Activated naive CD8-positive, alpha-beta T cell treated with anti-CD3 and anti-CD28 coated beads for 36 hours (primary cell): ENCODE data around the gene MPZL3. TPM values are rescaled to one million over a fixed set of nuclear protein-coding genes. Genes with fewer than 3 reads are reported as not detected.

ENCODE experiments used
- DNase-seq: peaks from one replicate; pipeline ENCODE4 v3.0.0; 2021
- H3K27ac Mint-ChIP-seq: one replicate; pipeline ENCODE4 v1.8.0; 2022; ENCODE audit warnings: mild to moderate bottlenecking, moderate library complexity, mixed read lengths
- H3K27me3 Mint-ChIP-seq: one replicate; pipeline ENCODE4 v1.8.0; 2022; ENCODE audit warnings: mild to moderate bottlenecking, mixed read lengths
- H3K36me3 Mint-ChIP-seq: one replicate; pipeline ENCODE4 v1.8.0; 2021; ENCODE audit warnings: mild to moderate bottlenecking, mixed read lengths
- H3K4me1 Mint-ChIP-seq: one replicate; pipeline ENCODE4 v1.8.0; 2021; ENCODE audit warnings: mixed read lengths
- H3K4me3 Mint-ChIP-seq: one replicate; pipeline ENCODE4 v1.8.0; 2022; ENCODE audit warnings: mild to moderate bottlenecking, moderate library complexity, mixed read lengths
- H3K9me3 Mint-ChIP-seq: one replicate; pipeline ENCODE4 v1.8.0; 2022; ENCODE audit warnings: mixed read lengths
- total RNA-seq, 2 experiments: library from RNA; stranded (reverse); gene quantifications; one replicate each; pipeline ENCODE4 v1.2.3, GENCODE V29; 2021

MPZL3 gene
- total RNA-seq, 2 experiments from 2014 or later: 49.1 to 50.7 TPM

DNA sequence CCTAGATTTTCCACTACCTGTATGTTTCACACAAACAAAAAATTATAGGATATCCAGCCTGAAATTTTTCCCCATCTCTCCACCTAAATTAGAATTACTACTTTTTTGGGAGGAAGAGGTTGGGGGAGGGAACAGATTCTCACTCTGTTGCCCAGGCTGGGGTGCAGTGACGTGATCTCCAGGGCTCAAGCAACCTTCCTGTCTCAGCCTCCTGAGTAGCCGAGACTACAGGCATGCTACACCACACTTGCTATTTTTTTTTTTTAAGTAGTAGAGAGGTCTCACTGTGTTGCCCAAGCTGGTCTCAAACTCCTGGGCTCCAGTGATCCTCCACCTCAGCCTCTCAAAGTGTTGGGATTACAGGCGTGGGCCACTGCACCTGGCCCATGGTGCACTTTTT, 36.9 kb downstream of the MPZL3 start:
- DNase-seq: peak; percentile 35
- Mint-ChIP-seq H3K9me3 (peaks cover 3% of the 10 kb centered on the region), H3K4me3 (peak overlapping the region; percentile 86), H3K4me1 (peaks cover 90% of the 10 kb centered on the region), H3K27me3 (no peaks in the 10 kb centered on the region), H3K36me3 (peaks cover 73% of the 10 kb centered on the region), H3K27ac (peak overlapping the region; percentile 97)

DNA sequence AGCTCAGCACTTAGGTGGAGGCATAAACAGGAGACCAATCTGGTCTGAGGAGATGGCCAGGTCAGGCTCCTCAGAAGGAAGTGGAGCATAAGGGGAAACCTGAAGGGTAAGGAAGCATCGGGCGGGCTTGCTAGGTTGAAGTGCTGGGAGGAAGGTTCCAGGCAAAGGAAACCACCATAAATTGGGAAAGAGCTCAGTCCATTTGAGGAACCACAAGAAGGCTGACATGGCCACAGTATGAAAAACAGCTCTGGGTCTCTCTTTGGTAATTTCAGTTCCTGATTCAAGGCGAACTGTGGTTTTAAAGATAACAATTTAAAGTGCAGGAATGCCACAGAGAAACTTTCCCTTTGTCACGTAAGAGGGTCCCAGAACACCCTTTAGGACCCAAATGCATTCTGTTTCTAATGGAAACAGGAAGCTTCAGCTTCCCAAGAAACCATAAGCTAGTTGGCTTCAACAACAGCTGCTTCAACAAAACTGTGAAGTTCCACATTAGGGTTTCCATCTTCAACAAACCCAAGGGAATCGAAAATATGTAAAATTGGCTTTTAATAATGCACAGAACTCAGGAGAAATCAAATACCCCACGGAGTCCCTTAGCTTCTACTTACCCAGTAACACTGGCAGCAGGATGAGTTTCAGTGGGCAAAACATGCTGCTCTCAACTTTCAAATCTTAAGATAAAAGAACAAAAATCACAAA, 37.8 kb downstream of the MPZL3 start:
- peak overlapping the region; percentile 86 for H3K4me3 Mint-ChIP-seq
- peaks cover 3% of the 10 kb centered on the region for H3K9me3 Mint-ChIP-seq
- peaks cover 85% of the 10 kb centered on the region for H3K4me1 Mint-ChIP-seq
- DNase-seq: no peak
- H3K27ac Mint-ChIP-seq: peak overlapping the region; percentile 97
- no peaks in the 10 kb centered on the region for H3K27me3 Mint-ChIP-seq
- peaks cover 68% of the 10 kb centered on the region for H3K36me3 Mint-ChIP-seq

DNA sequence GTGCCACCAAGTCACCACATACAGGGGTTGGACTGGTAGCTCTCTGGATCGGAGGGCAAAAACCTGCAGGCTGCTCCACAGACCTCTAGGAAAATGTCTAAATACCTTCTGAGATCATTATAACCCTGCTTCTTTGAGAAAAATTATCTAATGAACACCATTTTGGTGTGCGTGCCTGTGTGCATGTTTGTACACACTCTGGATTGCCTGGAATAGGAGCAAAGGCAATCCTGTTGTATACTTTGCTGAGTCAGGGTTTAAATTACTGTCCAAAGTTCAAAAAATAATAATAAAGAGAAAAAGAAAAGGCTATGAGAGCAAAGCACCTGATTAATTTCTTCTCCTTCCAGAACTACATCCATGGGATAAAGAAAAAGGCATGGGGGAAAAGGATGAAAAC, 38.4 kb downstream of the MPZL3 start:
- peaks cover 67% of the 10 kb centered on the region for H3K36me3 Mint-ChIP-seq

DNA sequence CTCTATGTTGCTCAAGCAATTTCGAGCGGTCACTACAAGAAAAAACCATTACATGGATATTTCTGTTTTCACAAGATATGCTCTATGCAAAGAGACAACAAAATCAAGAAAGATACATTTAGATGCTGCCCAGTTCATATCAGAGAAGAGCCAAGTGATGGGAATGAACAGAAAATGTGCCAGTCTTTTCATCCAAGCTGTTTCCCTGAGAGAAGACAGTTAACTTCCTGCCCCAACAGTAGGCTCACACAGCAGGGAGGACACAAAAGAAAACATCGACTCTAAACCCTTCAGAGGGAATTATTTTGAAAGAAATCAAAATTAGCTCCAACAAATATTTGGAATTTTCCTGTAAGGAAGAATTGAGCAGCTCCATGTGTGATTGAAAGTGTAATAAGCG, 39.0 kb downstream of the MPZL3 start:
- DNase-seq: no peak
- Mint-ChIP-seq H3K36me3 (peaks cover 63% of the 10 kb centered on the region), H3K4me3 (peak overlapping the region; percentile 86), H3K4me1 (peaks cover 82% of the 10 kb centered on the region), H3K27ac (peak overlapping the region; percentile 97), H3K27me3 (no peaks in the 10 kb centered on the region), H3K9me3 (no peaks in the 10 kb centered on the region)

More for the DNA sequence above, 38.4 kb downstream of the MPZL3 start:
- Mint-ChIP-seq H3K4me3 (peak overlapping the region; percentile 86), H3K27me3 (no peaks in the 10 kb centered on the region), H3K27ac (peak overlapping the region; percentile 97), H3K4me1 (peaks cover 85% of the 10 kb centered on the region), H3K9me3 (peaks cover under 1% of the 10 kb centered on the region)
- no peak for DNase-seq

DNA sequence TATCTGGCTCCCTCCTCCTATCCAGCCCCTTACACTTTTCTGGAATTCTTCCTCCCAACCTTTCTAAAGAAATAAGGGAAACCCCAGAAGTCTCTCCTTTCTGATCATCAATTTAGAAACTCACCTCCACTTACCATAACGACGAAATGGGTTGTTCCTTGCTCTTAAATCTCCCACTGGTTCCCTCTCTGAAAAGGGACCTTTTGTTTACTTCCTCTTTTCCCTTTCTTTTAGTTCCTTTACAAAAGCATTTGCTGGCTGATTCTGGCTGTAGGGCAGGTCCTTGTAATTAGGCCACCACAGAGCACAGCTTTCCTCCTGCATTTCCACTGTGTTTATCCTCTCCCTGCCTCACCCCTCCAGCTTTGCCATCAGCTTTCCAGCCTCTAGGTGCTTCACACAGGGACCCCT, 39.4 kb downstream of the MPZL3 start:
- H3K4me1 Mint-ChIP-seq: peaks cover 82% of the 10 kb centered on the region
- peaks cover 63% of the 10 kb centered on the region for H3K36me3 Mint-ChIP-seq
- DNase-seq: no peak
- H3K27me3 Mint-ChIP-seq: no peaks in the 10 kb centered on the region
- H3K9me3 Mint-ChIP-seq: no peaks in the 10 kb centered on the region
- H3K4me3 Mint-ChIP-seq: peak overlapping the region; percentile 86
- peak overlapping the region; percentile 97 for H3K27ac Mint-ChIP-seq

DNA sequence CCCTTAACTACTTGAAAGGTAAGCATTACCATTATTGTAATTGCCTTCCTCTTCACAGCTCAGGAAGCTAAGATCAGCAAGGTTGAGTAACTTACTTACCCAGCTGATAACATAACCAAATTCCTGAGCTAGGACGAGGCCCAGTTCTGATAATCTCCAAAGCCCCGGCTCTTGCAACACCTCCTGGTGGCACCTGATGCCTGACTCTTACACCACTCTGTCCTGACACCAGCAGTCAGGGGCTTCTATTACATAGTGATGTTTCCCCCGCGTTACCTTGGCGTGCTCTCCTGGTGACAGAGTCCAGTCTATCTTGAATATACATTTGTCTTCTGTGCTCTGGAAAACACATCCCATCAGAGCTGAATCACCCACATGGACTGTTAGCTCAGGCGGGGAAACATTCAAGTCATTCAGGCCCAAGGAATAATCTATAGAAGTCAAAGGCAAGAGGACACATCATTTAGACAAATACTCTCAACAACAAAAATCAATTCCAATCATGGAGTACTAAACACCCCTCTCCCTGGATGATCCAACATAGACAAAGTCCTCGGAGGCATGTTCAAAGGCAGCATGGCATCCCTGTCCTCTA, 39.9 kb downstream of the MPZL3 start:
- Mint-ChIP-seq H3K36me3 (peaks cover 65% of the 10 kb centered on the region), H3K27me3 (no peaks in the 10 kb centered on the region), H3K4me1 (peaks cover 81% of the 10 kb centered on the region), H3K9me3 (no peaks in the 10 kb centered on the region), H3K4me3 (peak overlapping the region; percentile 7), H3K27ac (peak overlapping the region; percentile 97)
- no peak for DNase-seq

DNA sequence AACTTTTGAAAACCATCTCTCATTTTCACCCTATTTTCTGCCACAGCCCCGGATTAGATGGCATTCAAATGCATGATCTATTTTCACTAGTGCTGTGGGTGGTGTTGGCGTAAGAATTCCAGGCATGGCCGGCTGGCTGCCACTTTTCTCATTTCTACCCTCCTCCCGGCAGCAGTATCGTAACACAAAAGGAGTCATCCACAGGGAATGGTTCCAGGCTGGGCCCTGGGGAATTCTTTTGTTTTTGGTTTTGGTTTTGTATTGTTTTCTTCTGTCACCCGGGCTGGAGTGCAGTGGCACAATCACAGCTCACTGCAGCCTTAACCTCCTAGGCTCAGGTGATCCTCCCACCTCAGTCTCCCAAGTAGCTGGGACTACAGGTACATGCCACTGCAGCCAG, 41.2 kb downstream of the MPZL3 start:
- peaks cover 65% of the 10 kb centered on the region for H3K36me3 Mint-ChIP-seq
- peaks cover 1% of the 10 kb centered on the region for H3K9me3 Mint-ChIP-seq
- H3K27me3 Mint-ChIP-seq: no peaks in the 10 kb centered on the region
- peak overlapping the region; percentile 34 for H3K27ac Mint-ChIP-seq
- no peak overlapping the region for H3K4me3 Mint-ChIP-seq
- no peak for DNase-seq
- peaks cover 83% of the 10 kb centered on the region for H3K4me1 Mint-ChIP-seq

DNA sequence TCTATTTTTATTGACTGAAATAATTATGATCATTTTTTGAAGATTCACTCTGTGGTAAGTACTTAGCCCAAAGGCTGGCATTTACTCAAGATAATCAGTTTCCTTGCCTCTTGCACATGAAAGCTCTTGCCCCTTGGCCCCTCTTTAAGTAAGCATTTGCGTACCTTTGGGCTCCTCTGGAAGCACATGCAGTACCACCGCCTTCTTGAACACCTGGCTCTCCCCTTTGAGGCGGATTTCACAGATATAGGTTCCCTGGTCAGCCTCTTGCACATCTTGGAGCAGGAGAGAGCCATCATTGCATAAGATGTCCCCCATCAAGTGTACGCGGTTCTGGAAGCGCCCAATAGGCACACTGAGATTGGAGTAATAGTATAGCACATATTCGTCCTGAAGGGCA, 41.8 kb downstream of the MPZL3 start:
- Mint-ChIP-seq H3K9me3 (peaks cover 1% of the 10 kb centered on the region), H3K27me3 (no peaks in the 10 kb centered on the region), H3K4me3 (peak overlapping the region; percentile 15), H3K36me3 (peaks cover 61% of the 10 kb centered on the region), H3K4me1 (peaks cover 87% of the 10 kb centered on the region), H3K27ac (peak overlapping the region; percentile 51)
- DNase-seq: no peak

DNA sequence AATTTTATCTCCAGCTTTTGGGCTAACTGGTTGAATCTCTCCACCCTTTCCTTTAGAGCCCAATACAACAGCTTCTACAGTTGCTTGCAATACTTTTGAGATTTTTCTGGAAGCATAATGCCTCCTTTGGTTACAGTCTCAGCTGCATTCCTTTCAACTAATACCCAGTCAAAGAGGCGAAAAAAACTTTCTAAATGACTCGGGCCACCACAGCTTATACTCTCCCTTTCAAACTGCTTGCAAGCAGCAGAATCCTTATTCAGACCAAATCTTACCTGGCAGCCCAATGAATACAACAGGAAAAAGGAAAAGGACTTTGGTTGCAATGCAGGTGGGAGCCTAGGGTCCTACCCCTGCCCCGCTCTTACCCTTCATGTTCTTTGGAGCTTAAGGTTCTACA, 43.1 kb downstream of the MPZL3 start:
- Mint-ChIP-seq H3K9me3 (peaks cover 1% of the 10 kb centered on the region), H3K27ac (peak overlapping the region; percentile 85), H3K36me3 (peaks cover 53% of the 10 kb centered on the region), H3K4me1 (peaks cover 76% of the 10 kb centered on the region), H3K27me3 (no peaks in the 10 kb centered on the region), H3K4me3 (no peak overlapping the region)
- DNase-seq: no peak

DNA sequence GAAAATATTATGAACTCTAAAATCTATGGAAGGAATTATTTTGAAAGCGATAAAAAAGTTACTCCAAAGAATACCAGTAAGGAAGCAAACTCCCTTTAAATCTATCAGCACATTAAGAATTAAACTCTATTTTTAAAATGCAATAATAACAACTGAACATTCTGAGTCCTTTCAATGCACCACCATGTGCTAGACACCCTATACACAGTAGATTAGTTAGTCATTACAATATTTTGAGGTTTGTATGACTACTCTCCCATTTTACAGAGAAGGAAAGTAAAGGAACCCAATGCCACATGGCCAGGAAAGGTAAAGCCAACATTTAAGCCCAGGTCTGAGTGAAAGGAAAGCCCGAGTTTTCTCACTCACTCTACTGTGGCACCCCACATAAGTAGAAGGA, 45.1 kb downstream of the MPZL3 start:
- Mint-ChIP-seq H3K4me1 (peaks cover 57% of the 10 kb centered on the region), H3K9me3 (peaks cover 1% of the 10 kb centered on the region), H3K4me3 (no peak overlapping the region), H3K36me3 (peaks cover 34% of the 10 kb centered on the region), H3K27ac (peak overlapping the region; percentile 92), H3K27me3 (no peaks in the 10 kb centered on the region)
- DNase-seq: no peak

DNA sequence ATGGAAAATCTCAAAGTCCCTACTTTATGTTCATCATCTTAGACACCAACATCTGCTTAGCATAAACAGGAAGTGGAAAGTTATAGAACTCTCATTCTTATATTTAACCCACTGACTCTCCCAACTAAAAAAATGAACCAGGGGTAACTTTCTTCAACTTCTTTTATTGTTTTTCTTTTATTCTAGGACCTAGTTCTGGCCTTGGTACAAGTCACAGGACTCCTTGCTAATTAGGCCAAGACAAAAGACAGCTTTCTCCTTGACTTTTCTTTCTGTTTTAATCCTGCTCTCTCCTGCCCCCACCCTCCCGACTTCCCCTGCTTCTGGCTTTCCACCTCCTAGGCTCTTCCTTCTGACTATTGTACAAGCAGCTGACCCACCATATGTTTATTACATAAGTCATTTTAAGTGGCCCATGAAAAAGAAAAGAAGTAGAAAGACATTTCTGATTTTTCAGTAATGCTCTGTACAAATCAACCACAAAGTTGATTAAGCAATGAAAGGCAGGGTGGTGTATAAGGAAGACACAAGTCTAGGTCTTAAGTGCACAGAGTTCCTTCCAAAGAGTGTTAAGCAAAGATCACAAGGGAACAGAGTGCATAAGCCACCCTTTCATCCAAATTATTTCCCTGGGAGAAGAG, 45.7 kb downstream of the MPZL3 start:
- H3K36me3 Mint-ChIP-seq: peaks cover 29% of the 10 kb centered on the region
- H3K4me1 Mint-ChIP-seq: peaks cover 52% of the 10 kb centered on the region
- peak overlapping the region; percentile 92 for H3K27ac Mint-ChIP-seq
- H3K9me3 Mint-ChIP-seq: peaks cover 1% of the 10 kb centered on the region
- DNase-seq: no peak
- peak overlapping the region; percentile 37 for H3K4me3 Mint-ChIP-seq
- no peaks in the 10 kb centered on the region for H3K27me3 Mint-ChIP-seq

DNA sequence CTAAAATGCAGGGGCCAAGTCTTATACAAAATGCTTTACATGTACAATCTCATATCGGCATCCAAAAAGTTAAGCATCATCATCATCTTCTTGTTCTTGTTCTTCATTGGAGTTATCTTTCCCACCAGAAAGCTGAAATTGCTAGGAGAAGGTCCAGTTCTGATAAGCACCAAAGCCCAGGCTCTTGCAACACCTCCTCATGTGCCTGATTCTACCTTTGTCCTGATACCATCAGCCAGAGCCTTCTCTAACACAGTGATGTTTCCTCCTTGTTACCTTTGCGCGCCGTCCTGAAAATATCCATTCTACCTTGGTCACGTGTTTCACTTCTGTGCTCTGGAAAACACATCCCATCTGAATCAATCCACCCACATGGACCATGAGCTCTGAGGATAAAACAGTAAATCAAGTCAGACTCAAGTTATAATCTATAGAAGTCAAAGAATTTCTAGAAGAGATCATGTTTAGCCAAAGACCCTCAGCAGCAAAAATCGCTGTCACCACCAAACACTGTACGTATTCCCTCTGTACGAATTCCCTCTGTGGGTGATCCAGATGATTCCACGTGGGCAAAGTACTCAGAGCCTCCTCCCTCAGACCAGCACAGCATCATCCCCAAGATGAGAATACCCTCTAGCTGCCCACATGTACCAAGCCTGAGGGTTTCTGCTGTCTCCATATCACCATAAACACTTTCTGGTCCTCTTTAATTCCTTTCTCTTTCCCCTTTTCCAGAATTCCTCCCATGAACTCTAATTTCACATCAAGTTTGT, 46.4 kb downstream of the MPZL3 start:
- H3K27ac Mint-ChIP-seq: peak overlapping the region; percentile 92
- peaks cover 1% of the 10 kb centered on the region for H3K9me3 Mint-ChIP-seq
- peaks cover 46% of the 10 kb centered on the region for H3K4me1 Mint-ChIP-seq
- no peaks in the 10 kb centered on the region for H3K27me3 Mint-ChIP-seq
- no peak for DNase-seq
- H3K36me3 Mint-ChIP-seq: peaks cover 25% of the 10 kb centered on the region
- no peak overlapping the region for H3K4me3 Mint-ChIP-seq

DNA sequence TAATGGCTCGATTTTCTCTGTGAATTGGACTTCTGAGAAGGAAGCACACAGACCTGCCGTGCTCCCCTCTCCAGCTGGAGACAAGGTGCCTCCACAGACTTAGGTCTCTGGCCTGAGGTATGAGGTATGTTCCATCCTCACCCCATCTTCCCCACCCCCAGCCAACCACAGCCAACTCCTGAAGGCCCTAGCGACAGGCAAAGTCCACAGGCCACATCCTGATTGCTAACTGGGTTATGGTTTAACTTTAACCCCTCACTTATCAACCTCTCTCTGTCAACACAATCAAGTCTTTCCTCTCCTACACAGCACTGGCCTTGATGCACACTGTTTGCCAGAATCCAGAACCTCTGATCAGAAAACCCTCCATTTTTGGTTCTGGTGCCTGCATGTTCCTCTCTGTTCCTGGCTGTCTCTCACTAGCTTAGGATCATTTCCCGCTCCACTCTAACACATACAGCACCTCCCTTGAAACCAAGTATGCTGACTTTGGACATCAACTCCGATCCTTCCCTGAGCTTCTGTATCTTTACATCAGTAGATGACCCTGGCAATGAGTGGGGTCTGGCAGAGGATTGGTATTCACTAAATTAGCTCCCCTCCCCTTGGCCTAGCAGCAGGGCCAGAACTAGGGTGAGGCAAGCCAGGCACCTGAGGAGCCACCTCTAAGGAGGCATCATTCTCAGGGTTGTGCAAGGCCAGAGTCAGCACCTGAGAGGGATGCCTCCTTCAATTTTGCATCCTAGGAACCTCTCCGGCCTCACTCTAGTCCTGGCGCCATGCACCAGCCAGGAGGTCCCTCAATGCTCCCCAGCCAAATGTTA, 49.4 kb downstream of the MPZL3 start:
- Mint-ChIP-seq H3K27me3 (no peaks in the 10 kb centered on the region), H3K27ac (no peak overlapping the region), H3K36me3 (peaks cover 26% of the 10 kb centered on the region), H3K9me3 (peaks cover 1% of the 10 kb centered on the region), H3K4me3 (no peak overlapping the region), H3K4me1 (peaks cover 39% of the 10 kb centered on the region)
- peak; percentile 67 for DNase-seq

DNA sequence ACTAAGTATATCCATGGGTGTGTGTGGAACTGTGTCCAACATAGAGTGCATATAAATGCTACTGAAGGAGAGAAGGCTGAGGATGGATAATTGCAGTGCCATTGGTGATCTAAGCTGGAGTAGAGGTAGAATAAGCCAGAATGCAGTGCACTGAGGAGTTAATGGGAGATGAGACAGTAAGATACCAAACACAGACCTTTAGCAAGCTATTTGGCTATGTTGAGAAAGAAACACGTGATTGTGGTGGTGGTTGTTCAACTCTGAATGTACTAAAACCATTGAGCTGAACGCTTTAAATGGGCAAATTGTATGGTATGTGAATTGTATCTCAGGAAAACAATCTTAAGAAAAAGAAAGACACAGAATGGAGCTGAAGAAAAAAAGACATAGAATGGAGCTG, 50.2 kb downstream of the MPZL3 start:
- Mint-ChIP-seq H3K4me3 (no peak overlapping the region), H3K4me1 (peaks cover 34% of the 10 kb centered on the region), H3K36me3 (peaks cover 27% of the 10 kb centered on the region), H3K27ac (no peak overlapping the region), H3K27me3 (no peaks in the 10 kb centered on the region), H3K9me3 (peaks cover 1% of the 10 kb centered on the region)
- DNase-seq: no peak
